ENCODE results near the gene ZFHX3.
A peak's percentile ranks its signal among the peaks of the same experiment; 100 is the strongest.

ZFHX3 gene

GRCh38 chr16:72836985-72837384 lies 210.9 kb downstream of the ZFHX3 start:
- DNase-seq (ENCODE audit: low read depth): no peak
- no peak overlapping the region for H3K4me3 ChIP-seq (ENCODE audit: control insufficient read depth, low read depth, low read length)
- no peak for TF ChIP-seq CTCF (conservative IDR thresholded peaks at IDR 0.05; ENCODE audit: control insufficient read depth, insufficient read depth, low read depth, low read length)

- no peak for TF ChIP-seq CTCF (conservative IDR thresholded peaks at IDR 0.05; ENCODE audit: control insufficient read depth, insufficient read depth, low read depth, low read length)
Measured at GRCh38 chr16:72836181-72836580, 211.7 kb downstream of the ZFHX3 start.

GRCh38 chr16:72835086-72835485 lies 212.8 kb downstream of the ZFHX3 start:
- no peak for DNase-seq (ENCODE audit: low read depth)
- no peak for TF ChIP-seq CTCF (conservative IDR thresholded peaks at IDR 0.05; ENCODE audit: control insufficient read depth, insufficient read depth, low read depth, low read length)
- H3K4me3 ChIP-seq (ENCODE audit: control insufficient read depth, low read depth, low read length): no peak overlapping the region

More at GRCh38 chr16:72836181-72836580, 211.7 kb downstream of the ZFHX3 start:
- no peak overlapping the region for H3K4me3 ChIP-seq (ENCODE audit: control insufficient read depth, low read depth, low read length)
- no peak for DNase-seq (ENCODE audit: low read depth)

GRCh38 chr16:72834499-72834898 lies 213.4 kb downstream of the ZFHX3 start:
- no peak for TF ChIP-seq CTCF (conservative IDR thresholded peaks at IDR 0.05; ENCODE audit: control insufficient read depth, insufficient read depth, low read depth, low read length)
- no peak for DNase-seq (ENCODE audit: low read depth)
- H3K4me3 ChIP-seq (ENCODE audit: control insufficient read depth, low read depth, low read length): no peak overlapping the region

- no peak overlapping the region for H3K4me3 ChIP-seq (ENCODE audit: control insufficient read depth, low read depth, low read length)
- no peak for DNase-seq (ENCODE audit: low read depth)
- TF ChIP-seq CTCF (conservative IDR thresholded peaks at IDR 0.05; ENCODE audit: control insufficient read depth, insufficient read depth, low read depth, low read length): no peak
Measured at GRCh38 chr16:72833969-72834368, 214.0 kb downstream of the ZFHX3 start.

GRCh38 chr16:72833482-72833881 lies 214.4 kb downstream of the ZFHX3 start:
- no peak for TF ChIP-seq CTCF (conservative IDR thresholded peaks at IDR 0.05; ENCODE audit: control insufficient read depth, insufficient read depth, low read depth, low read length)
- H3K4me3 ChIP-seq (ENCODE audit: control insufficient read depth, low read depth, low read length): no peak overlapping the region
- no peak for DNase-seq (ENCODE audit: low read depth)

- no peak overlapping the region for H3K4me3 ChIP-seq (ENCODE audit: control insufficient read depth, low read depth, low read length)
- peak; percentile 82 for DNase-seq (ENCODE audit: low read depth)
- TF ChIP-seq CTCF (conservative IDR thresholded peaks at IDR 0.05; ENCODE audit: control insufficient read depth, insufficient read depth, low read depth, low read length): peak; percentile 100
Measured at GRCh38 chr16:72832621-72833248, 215.2 kb downstream of the ZFHX3 start.
